ENCODE measurements around the gene ZMPSTE24. TPM values are rescaled to one million over a fixed set of nuclear protein-coding genes. Genes with fewer than 3 reads are reported as not detected.

The ZMPSTE24 gene
- total RNA-seq, 1 experiment from 2014 or later, result 39.6 TPM

GRCh38 chr1:40247655-40248054 is 10.4 kb upstream of the ZMPSTE24 start, which contains the start of gene TMCO2 (continued):
- TF ChIP-seq CTCF (IDR thresholded peaks at IDR 0.05 in 2 of 3, conservative IDR thresholded peaks at IDR 0.05 in 1 of 3; ENCODE audit: borderline replicate concordance in 1 of 3, insufficient read depth in 1 of 3, low read depth in 2 of 3, low read length in 2 of 3) (no peak), ZFX (IDR thresholded peaks at IDR 0.05) (no peak), SRF (IDR thresholded peaks at IDR 0.05; ENCODE audit: low read depth) (no peak)

DNA sequence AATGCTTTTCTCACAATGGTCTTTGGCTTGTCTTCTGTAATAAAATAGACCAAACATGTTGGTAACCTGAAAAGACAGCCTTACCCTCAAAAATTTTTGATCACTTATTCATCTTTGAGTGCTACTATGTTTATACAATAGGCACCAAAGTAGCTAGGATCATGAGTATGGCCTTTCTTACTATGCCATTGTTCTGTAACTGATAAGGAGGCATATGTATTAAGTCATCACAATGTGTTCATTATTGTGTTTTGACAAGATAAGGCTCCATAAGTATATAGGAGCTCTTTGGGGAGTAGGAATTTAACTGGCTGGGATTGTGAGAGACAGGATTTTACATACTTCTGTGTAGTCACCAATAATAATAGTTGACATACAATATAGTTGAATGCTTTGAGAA is 9.6 kb upstream of the ZMPSTE24 start:
- ChIA-PET POLR2A (no interaction called here), RAD21 (ENCODE audit: low non-redundant PET in 1 of 2, low total read pairs in 2 of 2, uncharacterized antibody in 2 of 2, unreplicated experiment in 2 of 2) (interaction anchor here in 1 of 2 experiments (0.6 kb wide), 1 partner anchor 9 kb away, joined by 4 read pairs; no protein-coding TSS in a partner anchor), CTCF (no interaction called here)
- no peaks in the 10 kb centered on the region for H3K9me2 ChIP-seq (ENCODE audit: insufficient read depth)
- no peak overlapping the region for H3K4me2 ChIP-seq (ENCODE audit: low read length)
- H3K4me1 ChIP-seq (ENCODE audit: control insufficient read depth in 1 of 2, insufficient read depth in 2 of 2, low read length in 2 of 2), result peaks cover 3 to 19% of the 10 kb centered on the region in 2 experiments; a peak in 3 of 4 replicates
- no peaks in the 10 kb centered on the region for H4K20me1 ChIP-seq (ENCODE audit: insufficient read depth)
- no TSS peak for BruUV-seq (replicated peaks)
- no peak overlapping the region for H3K27ac ChIP-seq (ENCODE audit: low read depth, low read length)
- no peaks in the 10 kb centered on the region for H3K9me3 ChIP-seq (ENCODE audit: control insufficient read depth in 1 of 2, insufficient read depth in 1 of 2, low read depth in 1 of 2, low read length in 2 of 2)
- intact Hi-C loops (cut with micrococcal nuclease), result no loop called here
- ATAC-seq (no peak), DNase-seq (ENCODE audit: low read depth, low spot score) (no peak)
- no peak overlapping the region for H3K4me3 ChIP-seq (replicated peaks in 1 of 2; ENCODE audit: low read depth in 1 of 2, low read length in 2 of 2)
- no peaks in the 10 kb centered on the region for H3K36me3 ChIP-seq (ENCODE audit: control insufficient read depth in 1 of 2, insufficient read depth in 2 of 2, low read length in 2 of 2)
- TF ChIP-seq SRF (IDR thresholded peaks at IDR 0.05; ENCODE audit: low read depth), result no peak
- TF ChIP-seq ELF1 (IDR thresholded peaks at IDR 0.05; ENCODE audit: borderline replicate concordance, low read depth), result no peak
- no peak for TF ChIP-seq EZH2 (IDR thresholded peaks at IDR 0.05)
- no peak for TF ChIP-seq SIN3A (IDR thresholded peaks at IDR 0.05; ENCODE audit: low read depth)
- no peak for TF ChIP-seq TCF7L2 (IDR thresholded peaks at IDR 0.05; ENCODE audit: borderline replicate concordance, extremely low read depth, insufficient read depth, insufficient read length)
- TF ChIP-seq ZNF274 (IDR thresholded peaks at IDR 0.05; ENCODE audit: low read depth, low read length), result no peak
- no peak overlapping the region for H3K9ac ChIP-seq (ENCODE audit: low read length)
- no peak overlapping the region for H2AFZ ChIP-seq (ENCODE audit: low read depth, low read length, poor library complexity, severe bottlenecking)
- H3K79me2 ChIP-seq (ENCODE audit: insufficient read depth, low read length), result no peaks in the 10 kb centered on the region
- H3K27me3 ChIP-seq (ENCODE audit: insufficient read depth, low read length), result no peaks in the 10 kb centered on the region
